Vagina (tissue), 2 donors: ENCODE data around the gene DNAH10. TPM values are rescaled to one million over a fixed set of nuclear protein-coding genes. Genes with fewer than 3 reads are reported as not detected.
"Not testable (repeated sequence)": the region's sequence is repeated elsewhere in the genome, so short reads cannot be mapped to it uniquely, and the experiment has no call there.

Source experiments
- DNase-seq, 2 donors: peaks; one replicate each; pipeline ENCODE4 v3.0.0-alpha.2; 2017; ENCODE audit errors: extremely low spot score in 2 of 2
- H3K27ac ChIP-seq: fragments of 200-600 bp; sonication (generic); one replicate; pipeline ENCODE4 v1.5.1; 2019
- H3K27me3 ChIP-seq: fragments of 200-600 bp; sonication (generic); one replicate; pipeline ENCODE4 v1.5.1; 2019
- H3K36me3 ChIP-seq, 2 donors: fragments of 200-600 bp; sonication (generic); one replicate each; pipeline ENCODE4 v1.5.1; 2017 to 2019
- H3K4me1 ChIP-seq: fragments of 200-600 bp; sonication (generic); one replicate; pipeline ENCODE4 v1.5.1; 2019
- H3K4me3 ChIP-seq, 2 donors: fragments of 200-600 bp; sonication (generic); 1 replicate in 1 of 2; 2 replicates in 1 of 2; pipeline ENCODE4 v1.5.1; 2016 to 2019
- H3K9me3 ChIP-seq: fragments of 200-600 bp; sonication (generic); one replicate; pipeline ENCODE4 v1.5.1; 2019
- POLR2A ChIP-seq, 2 donors: fragments of 450-650 bp; IDR thresholded peaks; one replicate each; pipeline ENCODE4 v1.6.1; 2017; ENCODE audit warnings: antibody characterized with exemption in 2 of 2, mild to moderate bottlenecking in 2 of 2, moderate library complexity in 2 of 2
- POLR2AphosphoS5 ChIP-seq, 2 donors: sonication (generic); formaldehyde crosslinking; IDR thresholded peaks; one replicate each; pipeline ENCODE4 v1.9.0; 2017; ENCODE audit warnings: antibody characterized with exemption in 2 of 2, mild to moderate bottlenecking in 2 of 2, low read depth in 1 of 2; ENCODE audit not compliant: insufficient read depth in 1 of 2
- intact Hi-C: fragments of 100-400 bp; cut with DNase I; formaldehyde crosslinking; loops from one replicate; pipeline ENCODE4 v1.15.1; 2023
- total RNA-seq: library from RNA; depleted of rRNA; stranded (reverse); fragments of >200 nt; gene quantifications from one replicate; pipeline ENCODE4 v1.2.3, GENCODE V29; 2016
- TF ChIP-seq, protein P1 (sequence below), 3 experiments: fragments of 450-650 bp in 2 of 3; fragments of 200-600 bp in 1 of 3; sonication (generic) in 1 of 3; IDR thresholded peaks; one replicate each; pipeline ENCODE4 v1.5.1; 2017 to 2019; ENCODE audit warnings: antibody characterized with exemption in 3 of 3, mild to moderate bottlenecking in 2 of 3, moderate library complexity in 2 of 3

Gene DNAH10
- total RNA-seq, 1 donor from 2014 or later, result not detected

- Histone ChIP-seq H3K27me3 (no peaks in the 10 kb centered on the region), H3K4me3 (no peak overlapping the region), H3K27ac (no peak overlapping the region), H3K36me3 (no peaks in the 10 kb centered on the region), H3K9me3 (no peaks in the 10 kb centered on the region), H3K4me1 (no peaks in the 10 kb centered on the region)
- TF ChIP-seq POLR2A (IDR thresholded peaks at IDR 0.05) (no peak), POLR2AphosphoS5 (IDR thresholded peaks at IDR 0.05; ENCODE audit: insufficient read depth in 1 of 2, low read depth in 1 of 2) (no peak)
- TF ChIP-seq, protein P1, sequence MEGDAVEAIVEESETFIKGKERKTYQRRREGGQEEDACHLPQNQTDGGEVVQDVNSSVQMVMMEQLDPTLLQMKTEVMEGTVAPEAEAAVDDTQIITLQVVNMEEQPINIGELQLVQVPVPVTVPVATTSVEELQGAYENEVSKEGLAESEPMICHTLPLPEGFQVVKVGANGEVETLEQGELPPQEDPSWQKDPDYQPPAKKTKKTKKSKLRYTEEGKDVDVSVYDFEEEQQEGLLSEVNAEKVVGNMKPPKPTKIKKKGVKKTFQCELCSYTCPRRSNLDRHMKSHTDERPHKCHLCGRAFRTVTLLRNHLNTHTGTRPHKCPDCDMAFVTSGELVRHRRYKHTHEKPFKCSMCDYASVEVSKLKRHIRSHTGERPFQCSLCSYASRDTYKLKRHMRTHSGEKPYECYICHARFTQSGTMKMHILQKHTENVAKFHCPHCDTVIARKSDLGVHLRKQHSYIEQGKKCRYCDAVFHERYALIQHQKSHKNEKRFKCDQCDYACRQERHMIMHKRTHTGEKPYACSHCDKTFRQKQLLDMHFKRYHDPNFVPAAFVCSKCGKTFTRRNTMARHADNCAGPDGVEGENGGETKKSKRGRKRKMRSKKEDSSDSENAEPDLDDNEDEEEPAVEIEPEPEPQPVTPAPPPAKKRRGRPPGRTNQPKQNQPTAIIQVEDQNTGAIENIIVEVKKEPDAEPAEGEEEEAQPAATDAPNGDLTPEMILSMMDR (IDR thresholded peaks at IDR 0.05), result no peak
- intact Hi-C loops, result no loop called here
- DNase-seq, result no peak
Observed at GRCh38 chr12:123782997-123783792, 21.1 kb downstream of the DNAH10 start.

DNA sequence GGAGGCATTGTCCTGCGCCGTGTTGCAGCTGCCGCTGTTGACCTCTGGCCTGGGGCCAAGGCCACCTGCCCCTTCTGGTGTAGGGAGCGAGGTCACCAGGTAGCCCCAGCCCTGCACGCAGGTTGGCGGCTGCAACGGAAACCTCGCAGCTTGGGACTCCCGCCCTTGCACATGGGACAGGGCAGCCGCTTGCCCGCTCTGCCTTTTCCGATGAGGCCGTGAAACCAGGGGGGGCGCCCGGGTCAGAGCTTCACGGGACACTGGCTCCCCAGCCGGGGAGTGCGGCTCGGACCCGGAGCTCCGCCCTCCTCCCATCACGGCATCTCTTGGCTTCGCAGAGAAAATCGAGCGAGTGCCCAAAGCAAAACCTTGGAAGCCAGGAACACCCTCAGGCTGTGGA, 25.4 kb downstream of the DNAH10 start:
- no peak overlapping the region for H3K27ac ChIP-seq
- no peaks in the 10 kb centered on the region for H3K4me1 ChIP-seq
- no peaks in the 10 kb centered on the region for H3K27me3 ChIP-seq
- H3K36me3 ChIP-seq, result no peaks in the 10 kb centered on the region
- no peak overlapping the region for H3K4me3 ChIP-seq
- TF ChIP-seq POLR2AphosphoS5 (IDR thresholded peaks at IDR 0.05; ENCODE audit: insufficient read depth in 1 of 2, low read depth in 1 of 2), result no peak
- TF ChIP-seq, protein P1 (IDR thresholded peaks at IDR 0.05), result no peak
- TF ChIP-seq POLR2A (IDR thresholded peaks at IDR 0.05), result no peak
- DNase-seq, result no peak
- intact Hi-C loops, result no loop called here
- H3K9me3 ChIP-seq, result no peaks in the 10 kb centered on the region

- H3K4me3 ChIP-seq, result no peak overlapping the region
- no peaks in the 10 kb centered on the region for H3K9me3 ChIP-seq
- no peak for DNase-seq
- no peaks in the 10 kb centered on the region for H3K27me3 ChIP-seq
- no peaks in the 10 kb centered on the region for H3K36me3 ChIP-seq
- no peaks in the 10 kb centered on the region for H3K4me1 ChIP-seq
- no peak overlapping the region for H3K27ac ChIP-seq
- intact Hi-C loops, result no loop called here
- no peak for TF ChIP-seq POLR2AphosphoS5 (IDR thresholded peaks at IDR 0.05; ENCODE audit: insufficient read depth in 1 of 2, low read depth in 1 of 2)
- TF ChIP-seq, protein P1 (IDR thresholded peaks at IDR 0.05), result no peak
- TF ChIP-seq POLR2A (IDR thresholded peaks at IDR 0.05), result no peak
Observed at GRCh38 chr12:123788541-123788940, 26.4 kb downstream of the DNAH10 start.

GRCh38 chr12:123789422-123789821, 27.3 kb downstream of the DNAH10 start:
- H3K36me3 ChIP-seq, intact Hi-C loops, H3K27ac ChIP-seq, DNase-seq, H3K4me1 ChIP-seq, H3K27me3 ChIP-seq, H3K4me3 ChIP-seq, H3K9me3 ChIP-seq: not testable (repeated sequence)

GRCh38 chr12:123790905-123791467, 28.9 kb downstream of the DNAH10 start:
- TF ChIP-seq POLR2A (IDR thresholded peaks at IDR 0.05) (no peak), POLR2AphosphoS5 (IDR thresholded peaks at IDR 0.05; ENCODE audit: insufficient read depth in 1 of 2, low read depth in 1 of 2) (no peak)
- TF ChIP-seq, protein P1 (IDR thresholded peaks at IDR 0.05), result no peak
- intact Hi-C loops, result no loop called here
- Histone ChIP-seq H3K27ac (no peak overlapping the region), H3K27me3 (no peaks in the 10 kb centered on the region), H3K36me3 (no peaks in the 10 kb centered on the region), H3K4me3 (no peak overlapping the region), H3K4me1 (no peaks in the 10 kb centered on the region), H3K9me3 (no peaks in the 10 kb centered on the region)
- DNase-seq, result no peak
